ENCODE data around the gene CST3.

CST3 gene

DNA sequence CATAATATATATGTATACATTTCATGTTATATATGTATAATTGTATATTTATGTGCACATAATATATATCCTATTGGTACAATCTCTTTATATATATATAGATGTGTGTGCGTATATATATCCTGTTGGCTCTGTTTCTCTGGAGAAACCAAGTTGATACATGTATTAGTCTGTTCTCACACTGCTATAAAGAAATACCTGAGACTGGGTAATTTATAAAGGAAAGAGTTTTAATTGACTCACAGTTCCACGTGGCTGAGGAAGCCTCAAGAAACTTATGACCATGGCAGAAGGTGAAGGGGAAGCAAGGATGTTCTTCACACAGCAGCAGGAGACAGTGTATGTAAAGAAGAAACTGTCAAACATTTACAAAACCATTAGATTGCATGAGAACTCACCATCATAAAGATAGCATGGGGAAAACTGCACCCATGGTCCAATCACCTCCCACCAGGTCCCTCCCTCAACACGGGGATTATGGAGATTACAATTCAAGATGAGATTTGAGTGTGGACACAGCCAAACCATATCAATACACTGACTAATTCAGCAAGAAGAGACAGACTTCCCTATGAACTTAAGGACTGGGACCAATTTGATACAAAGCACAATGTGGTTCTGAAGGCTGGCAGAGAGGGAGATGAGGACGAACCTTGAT, 14.0 kb downstream of the CST3 start:
- H3K36me3 ChIP-seq (ENCODE audit: control insufficient read depth in 2 of 2, insufficient read depth in 1 of 2, low read length in 2 of 2) = no peaks in the 10 kb centered on the region
- no peak overlapping the region for H3K27ac ChIP-seq (ENCODE audit: extremely low read depth, low read depth, low read length)
- no peak overlapping the region for H3K4me3 ChIP-seq (ENCODE audit: low read depth, low read length)
- TF ChIP-seq ZNF140 (tag by site-specific recombination; IDR thresholded peaks at IDR 0.05) (no peak), WT1 (tag by site-specific recombination; IDR thresholded peaks at IDR 0.05) (no peak), ZNF266 (tag by site-specific recombination; IDR thresholded peaks at IDR 0.05; ENCODE audit: low read depth) (no peak), ZNF211 (tag by site-specific recombination; IDR thresholded peaks at IDR 0.05; ENCODE audit: low read depth) (no peak), ZNF544 (tag by site-specific recombination; IDR thresholded peaks at IDR 0.05) (no peak), KLF17 (tag by site-specific recombination; IDR thresholded peaks at IDR 0.05) (no peak), ZNF664 (tag by site-specific recombination; IDR thresholded peaks at IDR 0.05) (no peak), SP7 (tag by site-specific recombination; IDR thresholded peaks at IDR 0.05) (no peak), ZNF121 (tag by site-specific recombination; IDR thresholded peaks at IDR 0.05) (no peak), HOXA7 (CRISPR knock-in tag; IDR thresholded peaks at IDR 0.05; ENCODE audit: borderline replicate concordance) (no peak), RBAK (tag by site-specific recombination; IDR thresholded peaks at IDR 0.05) (no peak), ZSCAN23 (tag by site-specific recombination; IDR thresholded peaks at IDR 0.05) (no peak), ZSCAN5A (tag by site-specific recombination; IDR thresholded peaks at IDR 0.05) (no peak), ZFP3 (tag by site-specific recombination; IDR thresholded peaks at IDR 0.05; ENCODE audit: low read depth) (no peak)
- TF ChIP-seq, protein P1, sequence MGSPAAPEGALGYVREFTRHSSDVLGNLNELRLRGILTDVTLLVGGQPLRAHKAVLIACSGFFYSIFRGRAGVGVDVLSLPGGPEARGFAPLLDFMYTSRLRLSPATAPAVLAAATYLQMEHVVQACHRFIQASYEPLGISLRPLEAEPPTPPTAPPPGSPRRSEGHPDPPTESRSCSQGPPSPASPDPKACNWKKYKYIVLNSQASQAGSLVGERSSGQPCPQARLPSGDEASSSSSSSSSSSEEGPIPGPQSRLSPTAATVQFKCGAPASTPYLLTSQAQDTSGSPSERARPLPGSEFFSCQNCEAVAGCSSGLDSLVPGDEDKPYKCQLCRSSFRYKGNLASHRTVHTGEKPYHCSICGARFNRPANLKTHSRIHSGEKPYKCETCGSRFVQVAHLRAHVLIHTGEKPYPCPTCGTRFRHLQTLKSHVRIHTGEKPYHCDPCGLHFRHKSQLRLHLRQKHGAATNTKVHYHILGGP (tag by site-specific recombination; IDR thresholded peaks at IDR 0.05) = no peak
- ChIA-PET CTCF (no interaction called here), POLR2A (interaction anchor here (1.1 to 1.3 kb wide), 2 partner anchors 14 kb away, joined by 4 to 9 read pairs; partner anchors contain the start of gene CST3)
- no peaks in the 10 kb centered on the region for H3K4me1 ChIP-seq (ENCODE audit: control insufficient read depth, insufficient read depth, low read length)
- no peaks in the 10 kb centered on the region for H3K9me3 ChIP-seq (ENCODE audit: control insufficient read depth, insufficient read depth, low read depth, low read length)

GRCh38 chr20:23622839-23623343, 14.9 kb downstream of the CST3 start:
- CTCF ChIA-PET = no interaction called here
- TF ChIP-seq PRDM1 (tag by site-specific recombination; IDR thresholded peaks at IDR 0.05) (peak; percentile 59; the same call in 1 of the 2 replicates), ZNF555 (tag by site-specific recombination; conservative IDR thresholded peaks at IDR 0.05) (no peak), ZNF157 (tag by site-specific recombination; IDR thresholded peaks at IDR 0.05) (no peak), KLF10 (tag by site-specific recombination; IDR thresholded peaks at IDR 0.05) (no peak), ZNF658 (tag by site-specific recombination; IDR thresholded peaks at IDR 0.05) (no peak), KLF7 (tag by site-specific recombination; IDR thresholded peaks at IDR 0.05; ENCODE audit: borderline replicate concordance) (peak; percentile 34; the same call in 1 of the 2 replicates), KLF1 (tag by site-specific recombination; IDR thresholded peaks at IDR 0.05) (0 out of 2 replicates have a peak, but pooled peaks have one; percentile 45), KLF9 (tag by site-specific recombination; IDR thresholded peaks at IDR 0.05; ENCODE audit: low read depth) (peak; percentile 76; the same call in 1 of the 2 replicates), ZFP69B (tag by site-specific recombination; IDR thresholded peaks at IDR 0.05) (no peak), ZNF423 (tag by site-specific recombination; IDR thresholded peaks at IDR 0.05) (no peak), KLF8 (tag by site-specific recombination; IDR thresholded peaks at IDR 0.05) (0 out of 2 replicates have a peak, but pooled peaks have one; percentile 22), ZNF114 (tag by site-specific recombination; IDR thresholded peaks at IDR 0.05) (no peak), SCRT2 (tag by site-specific recombination; IDR thresholded peaks at IDR 0.05) (no peak), BCL11A (tag by site-specific recombination; IDR thresholded peaks at IDR 0.05; ENCODE audit: low read depth) (peak; percentile 37; the same call in 1 of the 2 replicates)
- TF ChIP-seq, protein P2, sequence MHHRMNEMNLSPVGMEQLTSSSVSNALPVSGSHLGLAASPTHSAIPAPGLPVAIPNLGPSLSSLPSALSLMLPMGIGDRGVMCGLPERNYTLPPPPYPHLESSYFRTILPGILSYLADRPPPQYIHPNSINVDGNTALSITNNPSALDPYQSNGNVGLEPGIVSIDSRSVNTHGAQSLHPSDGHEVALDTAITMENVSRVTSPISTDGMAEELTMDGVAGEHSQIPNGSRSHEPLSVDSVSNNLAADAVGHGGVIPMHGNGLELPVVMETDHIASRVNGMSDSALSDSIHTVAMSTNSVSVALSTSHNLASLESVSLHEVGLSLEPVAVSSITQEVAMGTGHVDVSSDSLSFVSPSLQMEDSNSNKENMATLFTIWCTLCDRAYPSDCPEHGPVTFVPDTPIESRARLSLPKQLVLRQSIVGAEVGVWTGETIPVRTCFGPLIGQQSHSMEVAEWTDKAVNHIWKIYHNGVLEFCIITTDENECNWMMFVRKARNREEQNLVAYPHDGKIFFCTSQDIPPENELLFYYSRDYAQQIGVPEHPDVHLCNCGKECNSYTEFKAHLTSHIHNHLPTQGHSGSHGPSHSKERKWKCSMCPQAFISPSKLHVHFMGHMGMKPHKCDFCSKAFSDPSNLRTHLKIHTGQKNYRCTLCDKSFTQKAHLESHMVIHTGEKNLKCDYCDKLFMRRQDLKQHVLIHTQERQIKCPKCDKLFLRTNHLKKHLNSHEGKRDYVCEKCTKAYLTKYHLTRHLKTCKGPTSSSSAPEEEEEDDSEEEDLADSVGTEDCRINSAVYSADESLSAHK (tag by site-specific recombination; IDR thresholded peaks at IDR 0.05) = no peak

More at GRCh38 chr20:23622839-23623343, 14.9 kb downstream of the CST3 start:
- POLR2A ChIA-PET = interaction anchor here (1.3 kb wide), 1 partner anchor 14 kb away, joined by 9 read pairs; the partner anchor contains the start of gene CST3
- Histone ChIP-seq H3K4me1 (ENCODE audit: control insufficient read depth, insufficient read depth, low read length) (no peaks in the 10 kb centered on the region), H3K27ac (ENCODE audit: extremely low read depth, low read depth, low read length) (no peak overlapping the region), H3K36me3 (ENCODE audit: control insufficient read depth in 2 of 2, insufficient read depth in 1 of 2, low read length in 2 of 2) (no peaks in the 10 kb centered on the region), H3K9me3 (ENCODE audit: control insufficient read depth, insufficient read depth, low read depth, low read length) (no peaks in the 10 kb centered on the region), H3K4me3 (ENCODE audit: low read depth, low read length) (no peak overlapping the region)
